Fibroblast of skin of right quadriceps (primary cell): ENCODE data around the gene SHTN1.

ENCODE experiments used
- DNase-seq: peaks from one replicate; pipeline ENCODE4 v3.0.0-alpha.2; 2013

SHTN1 gene

GRCh38 chr10:116868198-116868676, 136.8 kb downstream of the SHTN1 start:
- no peak for DNase-seq

- DNase-seq = peak; percentile 26
Observed at GRCh38 chr10:116866987-116867595, 137.9 kb downstream of the SHTN1 start.

- DNase-seq = no peak
Observed at GRCh38 chr10:116866066-116866465, 138.9 kb downstream of the SHTN1 start.

GRCh38 chr10:116864436-116864835, 140.6 kb downstream of the SHTN1 start:
- no peak for DNase-seq

GRCh38 chr10:116861796-116862195, 143.2 kb downstream of the SHTN1 start:
- DNase-seq = no peak

- DNase-seq = no peak
Observed at GRCh38 chr10:116857156-116857555, 147.8 kb downstream of the SHTN1 start.

GRCh38 chr10:116853701-116854100, 151.3 kb downstream of the SHTN1 start:
- DNase-seq = no peak

- no peak for DNase-seq
Observed at GRCh38 chr10:116853287-116853686, 151.7 kb downstream of the SHTN1 start.

GRCh38 chr10:116852246-116852645, 152.7 kb downstream of the SHTN1 start:
- no peak for DNase-seq

GRCh38 chr10:116850058-116850611, 154.9 kb downstream of the SHTN1 start:
- no peak for DNase-seq

GRCh38 chr10:116849248-116850057, 155.5 kb downstream of the SHTN1 start, which contains the start of gene ENO4:
Gene ENO4 (plus strand): TSS chr10:116849499. CDS start chr10:116849567, 68 bp downstream.
- peak; percentile 87 for DNase-seq

- no peak for DNase-seq
Observed at GRCh38 chr10:116848944-116849247, 156.1 kb downstream of the SHTN1 start.

- peak; percentile 42 for DNase-seq
Observed at GRCh38 chr10:116848032-116848943, 156.7 kb downstream of the SHTN1 start.

GRCh38 chr10:116845823-116846222, 159.2 kb downstream of the SHTN1 start:
- no peak for DNase-seq

- DNase-seq = no peak
Observed at GRCh38 chr10:116840389-116841075, 164.5 kb downstream of the SHTN1 start.

- no peak for DNase-seq
Observed at GRCh38 chr10:116838143-116838725, 166.8 kb downstream of the SHTN1 start.

GRCh38 chr10:116836902-116837523, 168.0 kb downstream of the SHTN1 start:
- DNase-seq = peak; percentile 17

- no peak for DNase-seq
Observed at GRCh38 chr10:116836083-116836482, 168.9 kb downstream of the SHTN1 start.

- no peak for DNase-seq
Observed at GRCh38 chr10:116835658-116836057, 169.3 kb downstream of the SHTN1 start.

- DNase-seq = no peak
Observed at GRCh38 chr10:116833986-116834985, 170.7 kb downstream of the SHTN1 start.
